Spleen (tissue), 13 donors: Measurements from ENCODE around the gene PALS1. TPM values are rescaled to one million over a fixed set of nuclear protein-coding genes. Genes with fewer than 3 reads are reported as not detected.

Experiments
- DNase-seq: peaks from one replicate; pipeline ENCODE4 v3.0.0-alpha.2; 2020
- H3K27ac ChIP-seq, 8 donors: fragments of 200-600 bp; sonication (generic) in 7 of 8; 1 replicate in 4 of 8; 2 replicates in 4 of 8; pipeline versions ENCODE4 v1.5.0 to v1.8.0; 2016 to 2021; ENCODE audit warnings: inconsistent platforms in 4 of 8, mild to moderate bottlenecking in 4 of 8, moderate library complexity in 1 of 8
- H3K27me3 ChIP-seq, 7 donors: fragments of 200-600 bp; sonication (generic) in 6 of 7; replicated peaks in 1 of 7; 1 replicate in 4 of 7; 2 replicates in 3 of 7; pipeline versions ENCODE4 v1.5.0 to v1.8.0; 2016 to 2021; ENCODE audit warnings: inconsistent platforms in 3 of 7, mild to moderate bottlenecking in 1 of 7
- H3K36me3 ChIP-seq, 6 donors: fragments of 200-600 bp; sonication (generic) in 5 of 6; 1 replicate in 4 of 6; 2 replicates in 2 of 6; pipeline versions ENCODE4 v1.5.0 to v1.8.0; 2016 to 2021; ENCODE audit warnings: inconsistent platforms in 2 of 6
- H3K4me1 ChIP-seq, 6 donors: fragments of 200-600 bp; sonication (generic) in 5 of 6; 1 replicate in 3 of 6; 2 replicates in 3 of 6; pipeline versions ENCODE4 v1.5.0 to v1.8.0; 2016 to 2021; ENCODE audit warnings: inconsistent platforms in 3 of 6
- H3K4me3 ChIP-seq, 8 donors: fragments of 200-600 bp; sonication (generic) in 7 of 8; 1 replicate in 4 of 8; 2 replicates in 4 of 8; pipeline versions ENCODE4 v1.5.0 to v1.8.0; 2016 to 2021; ENCODE audit warnings: inconsistent platforms in 4 of 8, mild to moderate bottlenecking in 4 of 8, moderate library complexity in 2 of 8
- H3K9me3 ChIP-seq, 8 donors: fragments of 200-600 bp; sonication (generic) in 7 of 8; 1 replicate in 4 of 8; 2 replicates in 4 of 8; pipeline versions ENCODE4 v1.5.0 to v1.8.0; 2016 to 2021; ENCODE audit warnings: inconsistent platforms in 4 of 8
- POLR2A ChIP-seq, 3 donors: fragments of 450-650 bp; IDR thresholded peaks; one replicate each; pipeline ENCODE4 v1.5.1; 2017; ENCODE audit warnings: antibody characterized with exemption in 3 of 3, mild to moderate bottlenecking in 1 of 3
- POLR2AphosphoS5 ChIP-seq, 3 donors: sonication (generic); formaldehyde crosslinking; IDR thresholded peaks; one replicate each; pipeline ENCODE4 v1.5.1; 2017; ENCODE audit warnings: antibody characterized with exemption in 3 of 3
- WGBS, 5 donors: extraction: QIAGEN DNeasy Blood & Tissue Kit in 3 of 5; methylation state at CpG; one replicate each; pipeline versions ENCODE4 v1.1.5 to v1.1.7; 2013 to 2018; 5-methylcytosine and 5-hydroxymethylcytosine counted together
- intact Hi-C: fragments of 100-400 bp; cut with DNase I; formaldehyde crosslinking; loops from one replicate; pipeline ENCODE4 v1.15.0; 2023; ENCODE audit warnings: low total_unique reads
- long read RNA-seq, 2 donors: transcript quantifications; one replicate each; lab custom pipeline, GENCODE V29; 2026
- polyA plus RNA-seq, 3 donors: library from polyadenylated mRNA; stranded (reverse); fragments of 200-250 nt; gene quantifications; one replicate each; pipeline ENCODE4 v1.2.1, GENCODE V29; 2013
- total RNA-seq, 7 donors: library from RNA; depleted of rRNA in 3 of 7; stranded (reverse); fragments of >200 nt in 3 of 7; fragmentation: NEBNext Ultra II Directional in 4 of 7; extraction: Animal tissue kit (Norgen Biotek cat#: 25700) in 4 of 7; gene quantifications; one replicate each; pipeline versions ENCODE4 v1.1.0 to v1.2.1, GENCODE V29; 2016 to 2021
- TF ChIP-seq, protein P1 (sequence below), 11 experiments: fragments of 200-600 bp in 7 of 11; fragments of 450-650 bp in 4 of 11; sonication (generic) in 4 of 11; IDR thresholded peaks in 8 of 11; conservative IDR thresholded peaks in 3 of 11; 1 replicate in 7 of 11; 2 replicates in 4 of 11; pipeline versions ENCODE4 v1.4.0 to v1.8.0; 2016 to 2021; ENCODE audit warnings: antibody characterized with exemption in 11 of 11, inconsistent platforms in 4 of 11, mild to moderate bottlenecking in 1 of 11
- donor health status: healthy with polysubstance abuse.
- donor health status: DM: no; HTN: no; CAD: no; lungs with moderate emphysema.
- donor health status: DM: no; HTN: no; CAD: no.
- donor health status: Bipolar disorder and iron deficiency.
- donor health status: healthy.
- donor health status: DM: no; HTN: no; CAD: no.
- donor health status: DM: yes; HTN: yes; CAD: no.

PALS1 gene
- total RNA-seq (10 to 100 TPM; 13.0 to 26.8 (median 21.2) TPM), polyA plus RNA-seq (1 to 10 TPM; 2.0 to 4.6 (median 2.3) TPM)
- long read RNA-seq, donor 1, full-length matches to known transcripts: 2 of 2 reads
- long read RNA-seq, donor 1, partial matches to known transcripts: 0 of 2 reads
- long read RNA-seq, donor 1, other reads (novel, unspliced or antisense): 0 of 2 reads
- long read RNA-seq, donor 2, full-length matches to known transcripts: 2 of 2 reads
- long read RNA-seq, donor 2, partial matches to known transcripts: 0 of 2 reads
- long read RNA-seq, donor 2, other reads (novel, unspliced or antisense): 0 of 2 reads

DNA sequence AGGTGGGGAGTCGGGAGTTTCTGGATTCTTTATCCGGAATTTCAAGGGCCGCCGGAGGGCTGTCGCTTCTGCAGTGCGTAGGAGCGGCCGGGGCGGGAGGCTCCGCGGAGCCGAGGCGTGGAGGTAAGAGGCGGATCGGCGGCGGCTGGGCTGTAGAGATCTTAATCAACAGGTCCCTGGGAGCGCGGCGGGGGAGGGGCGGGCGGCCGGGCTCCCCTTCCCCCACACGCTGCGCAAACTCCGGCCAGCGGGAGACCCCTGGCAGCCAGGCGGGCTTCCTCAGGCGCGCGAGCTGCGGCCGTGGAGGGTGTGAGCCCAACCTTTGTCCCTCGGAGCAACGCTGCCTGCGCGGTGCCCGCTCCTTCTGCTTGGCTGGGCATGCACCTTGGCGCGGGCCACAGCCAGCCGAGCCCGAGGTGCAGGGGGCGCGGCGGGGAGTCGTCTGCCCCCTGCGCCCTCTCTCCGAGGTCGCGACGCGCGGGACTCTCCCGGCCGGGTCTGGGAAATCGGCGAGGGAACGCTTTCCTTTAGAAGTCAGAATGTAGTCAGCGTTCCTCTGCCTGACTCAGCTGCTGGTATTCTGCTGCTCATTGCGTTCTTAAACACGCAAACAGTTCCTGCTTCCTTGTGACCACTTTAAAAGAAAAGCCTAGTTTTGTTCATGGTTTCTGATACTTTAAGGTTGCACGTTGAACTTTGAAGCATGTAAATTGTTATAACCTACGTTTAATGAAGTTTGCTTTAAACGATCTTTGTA lies at the start of gene PALS1:
TSS of gene PALS1 (plus strand) at position 25 of the 757 bp plus-strand sequence. CDS start 37,736 bp downstream, outside the sequence.
- H3K36me3 ChIP-seq: no peaks in the 10 kb centered on the region
- peak within 1 kb of the TSS; percentile 88 to 96 (median 95) for H3K27ac ChIP-seq
- no peak for DNase-seq
- H3K27me3 ChIP-seq: no peaks in the 10 kb centered on the region
- 0 to 1% (median 0%) methylated on average over 24 to 64 of the region's 64 CpGs for whole genome bisulfite sequencing, 5 donors
- TF ChIP-seq, protein P1, sequence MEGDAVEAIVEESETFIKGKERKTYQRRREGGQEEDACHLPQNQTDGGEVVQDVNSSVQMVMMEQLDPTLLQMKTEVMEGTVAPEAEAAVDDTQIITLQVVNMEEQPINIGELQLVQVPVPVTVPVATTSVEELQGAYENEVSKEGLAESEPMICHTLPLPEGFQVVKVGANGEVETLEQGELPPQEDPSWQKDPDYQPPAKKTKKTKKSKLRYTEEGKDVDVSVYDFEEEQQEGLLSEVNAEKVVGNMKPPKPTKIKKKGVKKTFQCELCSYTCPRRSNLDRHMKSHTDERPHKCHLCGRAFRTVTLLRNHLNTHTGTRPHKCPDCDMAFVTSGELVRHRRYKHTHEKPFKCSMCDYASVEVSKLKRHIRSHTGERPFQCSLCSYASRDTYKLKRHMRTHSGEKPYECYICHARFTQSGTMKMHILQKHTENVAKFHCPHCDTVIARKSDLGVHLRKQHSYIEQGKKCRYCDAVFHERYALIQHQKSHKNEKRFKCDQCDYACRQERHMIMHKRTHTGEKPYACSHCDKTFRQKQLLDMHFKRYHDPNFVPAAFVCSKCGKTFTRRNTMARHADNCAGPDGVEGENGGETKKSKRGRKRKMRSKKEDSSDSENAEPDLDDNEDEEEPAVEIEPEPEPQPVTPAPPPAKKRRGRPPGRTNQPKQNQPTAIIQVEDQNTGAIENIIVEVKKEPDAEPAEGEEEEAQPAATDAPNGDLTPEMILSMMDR (IDR thresholded peaks at IDR 0.05 in 8 of 11, conservative IDR thresholded peaks at IDR 0.05 in 3 of 11): peak in 1 of 11 experiments; percentile 3
- TF ChIP-seq POLR2A (IDR thresholded peaks at IDR 0.05) (peak in 1 of 3 donors; percentile 35), POLR2AphosphoS5 (IDR thresholded peaks at IDR 0.05) (peak; percentile 20 to 82 (median 75))
- peaks cover 0 to 47% (median 27%) of the 10 kb centered on the region in 6 donors for H3K4me1 ChIP-seq
- intact Hi-C loops: no loop called here
- H3K9me3 ChIP-seq: no peaks in the 10 kb centered on the region
- H3K4me3 ChIP-seq: peak within 1 kb of the TSS; percentile 62 to 94 (median 86)

DNA sequence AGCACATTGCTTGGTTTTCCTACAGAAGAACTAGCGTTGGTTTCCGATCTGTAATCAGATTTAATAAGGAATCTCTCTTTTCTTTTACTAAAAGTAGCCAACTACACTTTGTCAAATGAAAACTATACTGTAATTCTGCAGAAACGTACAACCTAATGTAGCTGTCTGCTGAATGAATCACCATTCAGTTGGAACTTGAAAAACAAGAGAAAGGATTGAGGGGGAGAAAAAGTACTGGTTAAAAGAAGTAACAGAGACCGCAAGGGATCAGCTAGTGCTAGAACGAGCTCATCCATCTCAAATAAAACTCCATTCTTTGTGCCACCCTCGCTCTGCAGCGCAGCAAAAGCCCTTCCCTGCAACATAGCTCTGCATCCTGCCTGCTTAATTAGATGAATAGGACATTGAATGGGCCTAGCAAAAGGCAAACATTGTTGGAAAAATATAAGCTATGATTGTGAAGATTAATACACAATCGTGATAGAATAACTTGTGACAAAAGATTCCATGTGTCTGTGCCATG lies 49.4 kb upstream of the PALS1 start:
- H3K9me3 ChIP-seq: no peaks in the 10 kb centered on the region
- H3K4me3 ChIP-seq: no peak overlapping the region
- H3K4me1 ChIP-seq: peaks cover 0 to 7% (median 0%) of the 10 kb centered on the region in 6 donors
- intact Hi-C loops: no loop called here
- TF ChIP-seq POLR2A (IDR thresholded peaks at IDR 0.05) (no peak), POLR2AphosphoS5 (IDR thresholded peaks at IDR 0.05) (no peak)
- TF ChIP-seq, protein P1 (IDR thresholded peaks at IDR 0.05 in 8 of 11, conservative IDR thresholded peaks at IDR 0.05 in 3 of 11): no peak
- 87 to 93% (median 90%) methylated on average over 8 of the region's 8 CpGs for WGBS, 5 donors
- H3K27ac ChIP-seq: no peak overlapping the region
- no peaks in the 10 kb centered on the region for H3K36me3 ChIP-seq
- no peak for DNase-seq
- H3K27me3 ChIP-seq: no peaks in the 10 kb centered on the region

DNA sequence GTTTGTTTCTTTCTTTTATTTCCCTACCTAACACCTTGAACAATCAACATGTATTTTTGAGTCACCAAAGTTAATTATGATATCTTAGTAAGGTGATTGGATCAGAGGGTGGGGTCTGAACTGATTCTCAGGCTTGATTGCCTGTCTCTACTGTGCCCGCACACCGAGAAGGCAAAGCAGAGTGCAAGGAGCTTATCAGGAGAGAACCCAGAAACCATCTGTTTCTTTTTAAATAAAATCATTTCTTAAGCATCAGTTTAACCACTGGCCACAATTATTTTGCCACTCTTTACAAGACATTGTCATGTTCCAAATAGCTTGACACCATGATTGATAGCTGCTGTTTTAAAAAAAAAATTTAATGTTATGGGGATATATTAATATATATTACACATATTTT lies 48.9 kb upstream of the PALS1 start:
- no peaks in the 10 kb centered on the region for H3K27me3 ChIP-seq
- no peaks in the 10 kb centered on the region for H3K36me3 ChIP-seq
- H3K27ac ChIP-seq: no peak overlapping the region
- intact Hi-C loops: no loop called here
- peaks cover 0 to 7% (median 0%) of the 10 kb centered on the region in 6 donors for H3K4me1 ChIP-seq
- WGBS, 5 donors: 91 to 96% (median 93%) methylated on average over 2 of the region's 2 CpGs
- H3K4me3 ChIP-seq: no peak overlapping the region
- no peak for TF ChIP-seq POLR2AphosphoS5 (IDR thresholded peaks at IDR 0.05)
- no peaks in the 10 kb centered on the region for H3K9me3 ChIP-seq
- no peak for DNase-seq

DNA sequence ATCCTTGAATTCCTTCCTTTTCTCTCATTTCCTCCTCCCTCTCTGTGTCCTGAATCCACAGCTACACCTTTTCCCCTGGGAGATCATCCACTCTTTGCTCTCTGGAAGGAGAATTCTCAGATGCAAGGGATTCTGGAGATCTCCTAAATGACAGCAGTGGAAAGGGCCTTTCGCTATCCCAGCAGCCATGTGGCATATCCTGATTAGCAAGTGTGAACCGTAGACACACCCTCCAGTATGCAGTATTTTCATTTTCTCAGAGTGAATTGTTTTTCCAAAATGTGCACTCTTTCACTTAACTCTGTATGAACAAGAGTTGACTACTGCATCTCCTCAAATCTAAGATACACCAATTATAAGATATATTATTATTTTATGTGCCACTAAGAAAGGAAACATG lies 46.0 kb upstream of the PALS1 start:
- WGBS, 5 donors: 73 to 87% (median 74%) methylated on average over 2 of the region's 2 CpGs
- H3K27ac ChIP-seq: no peak overlapping the region

More for the DNA sequence above, 46.0 kb upstream of the PALS1 start:
- no peaks in the 10 kb centered on the region for H3K9me3 ChIP-seq
- intact Hi-C loops: no loop called here
- no peaks in the 10 kb centered on the region for H3K36me3 ChIP-seq
- H3K4me3 ChIP-seq: no peak overlapping the region
- no peaks in the 10 kb centered on the region for H3K27me3 ChIP-seq
- TF ChIP-seq, protein P1 (IDR thresholded peaks at IDR 0.05 in 8 of 11, conservative IDR thresholded peaks at IDR 0.05 in 3 of 11): no peak
- TF ChIP-seq POLR2AphosphoS5 (IDR thresholded peaks at IDR 0.05) (no peak), POLR2A (IDR thresholded peaks at IDR 0.05) (no peak)
- no peaks in the 10 kb centered on the region for H3K4me1 ChIP-seq
- no peak for DNase-seq
